Esophagus muscularis mucosa (tissue), 4 donors: ENCODE data around the gene TM6SF1. TPM values are rescaled to one million over a fixed set of nuclear protein-coding genes. Genes with fewer than 3 reads are reported as not detected.
"Not testable (repeated sequence)": the region's sequence is repeated elsewhere in the genome, so short reads cannot be mapped to it uniquely, and the experiment has no call there.

Experiments used
- DNase-seq: peaks from one replicate; pipeline ENCODE4 v3.0.0-alpha.2; 2017; ENCODE audit errors: extremely low spot score
- H3K27ac ChIP-seq, 4 donors: fragments of 200-600 bp; sonication (generic); replicated peaks in 1 of 4; 1 replicate in 3 of 4; 2 replicates in 1 of 4; pipeline ENCODE4 v1.5.1; 2016 to 2019; ENCODE audit warnings: mild to moderate bottlenecking in 1 of 4
- H3K27me3 ChIP-seq, 4 donors: fragments of 200-600 bp; sonication (generic); one replicate each; pipeline versions ENCODE4 v1.5.1 to v1.6.0; 2016 to 2019
- H3K36me3 ChIP-seq, 4 donors: fragments of 200-600 bp; sonication (generic); one replicate each; pipeline ENCODE4 v1.5.1; 2016 to 2019
- H3K4me1 ChIP-seq, 4 donors: fragments of 200-600 bp; sonication (generic); one replicate each; pipeline ENCODE4 v1.5.1; 2016 to 2019
- H3K4me3 ChIP-seq, 4 donors: fragments of 200-600 bp; sonication (generic); 1 replicate in 2 of 4; 2 replicates in 2 of 4; pipeline ENCODE4 v1.5.1; 2016 to 2019; ENCODE audit warnings: mild to moderate bottlenecking in 4 of 4, moderate library complexity in 1 of 4
- H3K9me3 ChIP-seq, 4 donors: fragments of 200-600 bp; sonication (generic); 1 replicate in 3 of 4; 2 replicates in 1 of 4; pipeline ENCODE4 v1.5.1; 2016 to 2019
- CTCF ChIP-seq, 3 experiments: fragments of 200-600 bp in 2 of 3; fragments of 450-650 bp in 1 of 3; sonication (generic) in 2 of 3; IDR thresholded peaks; one replicate each; pipeline ENCODE4 v1.5.1; 2017 to 2019; ENCODE audit warnings: antibody characterized with exemption in 3 of 3, mild to moderate bottlenecking in 2 of 3, moderate library complexity in 1 of 3
- EP300 ChIP-seq: sonication (generic); formaldehyde crosslinking; IDR thresholded peaks from one replicate; pipeline ENCODE4 v1.6.1; 2017; ENCODE audit warnings: antibody characterized with exemption
- POLR2A ChIP-seq: fragments of 450-650 bp; IDR thresholded peaks from one replicate; pipeline ENCODE4 v1.6.1; 2017; ENCODE audit warnings: antibody characterized with exemption, moderate library complexity, mild to moderate bottlenecking, low read depth
- POLR2AphosphoS5 ChIP-seq, 2 donors: sonication (generic); formaldehyde crosslinking; IDR thresholded peaks; one replicate each; pipeline ENCODE4 v1.6.1; 2017; ENCODE audit warnings: antibody characterized with exemption in 2 of 2
- WGBS: methylation state at CpG from one replicate; pipeline ENCODE4 v1.1.5; 2018; 5-methylcytosine and 5-hydroxymethylcytosine counted together
- intact Hi-C: fragments of 100-400 bp; cut with DNase I; formaldehyde crosslinking; loops from one replicate; pipeline ENCODE4 v1.15.1; 2023
- total RNA-seq, 4 donors: library from RNA; depleted of rRNA; stranded (reverse); fragments of >200 nt; gene quantifications; one replicate each; pipeline versions ENCODE4 v1.1.0 to v1.2.1, GENCODE V29; 2016

Gene TM6SF1
- total RNA-seq, 4 donors from 2014 or later: 5.8 to 7.8 (median 6.6) TPM

GRCh38 chr15:83127547-83128150 is 20.2 kb downstream of the TM6SF1 start:
- Histone ChIP-seq H3K4me1 (no peaks in the 10 kb centered on the region), H3K4me3 (no peak overlapping the region), H3K27me3 (no peaks in the 10 kb centered on the region), H3K36me3 (peaks cover 8 to 34% (median 14%) of the 10 kb centered on the region in 4 donors), H3K27ac (no peak overlapping the region), H3K9me3 (no peaks in the 10 kb centered on the region)
- DNase-seq: no peak
- intact Hi-C loops: no loop called here
- WGBS: 68% methylated on average over 3 of the region's 3 CpGs
- TF ChIP-seq CTCF (IDR thresholded peaks at IDR 0.05) (no peak), POLR2A (no peak), POLR2AphosphoS5 (IDR thresholded peaks at IDR 0.05) (no peak), EP300 (no peak)

- no peak overlapping the region for H3K27ac ChIP-seq
- no peaks in the 10 kb centered on the region for H3K27me3 ChIP-seq
- intact Hi-C loops: no loop called here
- TF ChIP-seq CTCF (IDR thresholded peaks at IDR 0.05) (no peak), POLR2A (no peak), EP300 (no peak), POLR2AphosphoS5 (IDR thresholded peaks at IDR 0.05) (no peak)
- 95% methylated on average over 2 of the region's 2 CpGs for WGBS
- no peak overlapping the region for H3K4me3 ChIP-seq
- no peak for DNase-seq
- H3K9me3 ChIP-seq: no peaks in the 10 kb centered on the region
- no peaks in the 10 kb centered on the region for H3K4me1 ChIP-seq
- peaks cover 8 to 38% (median 19%) of the 10 kb centered on the region in 4 donors for H3K36me3 ChIP-seq
These were observed 22.3 kb downstream of the TM6SF1 start for GRCh38 chr15:83129791-83130190.

DNA sequence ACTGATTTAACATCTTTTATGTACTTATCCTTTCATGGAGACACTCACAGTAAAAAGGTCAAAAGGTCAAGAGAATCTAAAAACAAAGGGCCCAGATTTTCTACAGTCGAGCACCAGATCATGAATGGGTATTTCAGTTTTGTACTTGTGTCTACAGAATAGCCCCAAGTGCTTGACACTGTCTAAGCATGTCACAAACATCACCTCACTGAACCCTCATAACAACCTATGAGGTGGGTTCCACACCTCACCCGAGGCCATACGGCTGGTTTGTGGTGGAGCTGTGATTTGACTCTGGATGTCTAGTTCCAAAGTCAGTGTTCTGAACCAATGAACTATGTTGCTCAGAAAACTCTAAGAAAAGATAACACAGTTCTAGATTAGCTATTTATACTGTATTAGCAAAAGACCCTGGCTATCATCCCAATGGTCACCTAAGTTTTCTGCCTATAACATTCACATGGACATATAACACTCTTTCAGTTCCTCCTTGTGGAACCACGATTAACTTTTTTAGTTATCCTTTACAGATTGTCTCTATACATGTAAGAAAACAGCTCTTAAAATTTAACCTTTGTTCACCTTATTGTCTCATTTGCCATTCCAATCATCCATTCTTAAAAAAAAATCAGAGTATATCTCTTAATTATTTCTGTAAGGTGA is 25.5 kb downstream of the TM6SF1 start:
- Histone ChIP-seq H3K9me3 (no peaks in the 10 kb centered on the region), H3K4me1 (no peaks in the 10 kb centered on the region), H3K36me3 (peaks cover 8 to 40% (median 26%) of the 10 kb centered on the region in 4 donors), H3K27me3 (no peaks in the 10 kb centered on the region), H3K27ac (no peak overlapping the region), H3K4me3 (no peak overlapping the region)
- intact Hi-C loops: no loop called here
- 91% methylated on average over 4 of the region's 4 CpGs for WGBS
- DNase-seq: no peak
- TF ChIP-seq CTCF (IDR thresholded peaks at IDR 0.05): no peak
- TF ChIP-seq POLR2A: no peak
- no peak for TF ChIP-seq POLR2AphosphoS5 (IDR thresholded peaks at IDR 0.05)
- no peak for TF ChIP-seq EP300

DNA sequence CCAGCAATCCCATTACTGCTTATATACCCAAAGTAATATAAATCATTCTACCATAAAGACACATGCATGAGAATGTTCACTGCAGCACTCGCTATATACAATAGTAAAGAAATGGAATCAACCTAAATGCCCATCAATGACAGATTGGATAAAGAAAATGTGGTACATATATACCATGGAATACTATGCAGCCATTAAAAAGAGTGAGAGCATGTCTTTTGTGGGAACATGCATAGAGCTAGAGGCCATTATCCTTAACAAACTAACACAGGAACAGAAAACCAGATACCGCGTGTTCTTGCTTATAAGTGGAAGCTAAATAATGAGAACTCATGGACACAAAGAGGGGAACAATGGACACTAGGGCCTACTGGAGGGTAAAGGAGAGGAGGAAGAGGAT is 34.7 kb downstream of the TM6SF1 start:
- not testable (repeated sequence) for DNase-seq, H3K4me1 ChIP-seq, H3K9me3 ChIP-seq, H3K4me3 ChIP-seq, H3K27me3 ChIP-seq, H3K27ac ChIP-seq
- WGBS: 93% methylated on average over 3 of the region's 3 CpGs
- intact Hi-C loops: loop anchor here (10.0 kb wide), 1 partner anchor 57 kb away; no protein-coding TSS in a partner anchor
- H3K36me3 ChIP-seq: peaks cover 19 to 66% (median 46%) of the 10 kb centered on the region in 4 donors

DNA sequence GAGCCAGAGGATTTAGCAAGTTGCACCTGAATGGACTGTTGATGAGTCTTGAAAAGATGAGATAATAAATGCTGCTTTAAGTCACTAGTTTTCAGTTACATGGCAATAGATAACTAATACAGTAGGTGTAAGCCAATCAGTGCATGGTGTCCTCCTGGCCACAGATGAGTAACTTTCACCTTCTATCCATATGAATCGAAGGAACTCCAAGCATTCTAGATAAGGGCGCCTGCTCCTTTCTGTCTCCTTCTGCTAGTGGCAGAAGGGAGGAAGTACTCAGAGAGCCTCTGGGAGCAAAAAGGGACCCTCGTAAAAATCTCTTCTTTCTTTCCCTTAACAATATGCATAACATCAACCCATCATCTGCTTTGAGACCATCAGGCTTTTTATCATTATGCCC is 37.3 kb downstream of the TM6SF1 start:
- DNase-seq: no peak
- H3K4me1 ChIP-seq: no peaks in the 10 kb centered on the region
- H3K9me3 ChIP-seq: no peaks in the 10 kb centered on the region
- WGBS: 95% methylated on average over 3 of the region's 3 CpGs
- intact Hi-C loops: loop anchor here (10.0 kb wide), 1 partner anchor 60 kb away; no protein-coding TSS in a partner anchor
- H3K27me3 ChIP-seq: no peaks in the 10 kb centered on the region
- no peak for TF ChIP-seq POLR2A
- TF ChIP-seq EP300: no peak
- TF ChIP-seq POLR2AphosphoS5 (IDR thresholded peaks at IDR 0.05): no peak
- no peak for TF ChIP-seq CTCF (IDR thresholded peaks at IDR 0.05)
- no peak overlapping the region for H3K27ac ChIP-seq
- H3K4me3 ChIP-seq: no peak overlapping the region
- peaks cover 34 to 79% (median 56%) of the 10 kb centered on the region in 4 donors for H3K36me3 ChIP-seq
